ENCODE measurements around the gene PBX3. TPM values are rescaled to one million over a fixed set of nuclear protein-coding genes. Genes with fewer than 3 reads are reported as not detected.

The PBX3 gene
- total RNA-seq, 2 donors from 2014 or later: 37.5 to 46.1 TPM

GRCh38 chr9:125805057-125805456 lies 57.9 kb downstream of the PBX3 start:
- H3K4me1 ChIP-seq (ENCODE audit: control insufficient read depth, insufficient read depth, low read length): no peaks in the 10 kb centered on the region
- no peaks in the 10 kb centered on the region for H3K27me3 Mint-ChIP-seq (ENCODE audit: insufficient read depth)
- peaks cover 2% of the 10 kb centered on the region for H3K36me3 Mint-ChIP-seq (ENCODE audit: low read depth)
- TF ChIP-seq, protein P1, sequence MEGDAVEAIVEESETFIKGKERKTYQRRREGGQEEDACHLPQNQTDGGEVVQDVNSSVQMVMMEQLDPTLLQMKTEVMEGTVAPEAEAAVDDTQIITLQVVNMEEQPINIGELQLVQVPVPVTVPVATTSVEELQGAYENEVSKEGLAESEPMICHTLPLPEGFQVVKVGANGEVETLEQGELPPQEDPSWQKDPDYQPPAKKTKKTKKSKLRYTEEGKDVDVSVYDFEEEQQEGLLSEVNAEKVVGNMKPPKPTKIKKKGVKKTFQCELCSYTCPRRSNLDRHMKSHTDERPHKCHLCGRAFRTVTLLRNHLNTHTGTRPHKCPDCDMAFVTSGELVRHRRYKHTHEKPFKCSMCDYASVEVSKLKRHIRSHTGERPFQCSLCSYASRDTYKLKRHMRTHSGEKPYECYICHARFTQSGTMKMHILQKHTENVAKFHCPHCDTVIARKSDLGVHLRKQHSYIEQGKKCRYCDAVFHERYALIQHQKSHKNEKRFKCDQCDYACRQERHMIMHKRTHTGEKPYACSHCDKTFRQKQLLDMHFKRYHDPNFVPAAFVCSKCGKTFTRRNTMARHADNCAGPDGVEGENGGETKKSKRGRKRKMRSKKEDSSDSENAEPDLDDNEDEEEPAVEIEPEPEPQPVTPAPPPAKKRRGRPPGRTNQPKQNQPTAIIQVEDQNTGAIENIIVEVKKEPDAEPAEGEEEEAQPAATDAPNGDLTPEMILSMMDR (conservative IDR thresholded peaks at IDR 0.05): no peak
- 93 to 100% methylated on average over 1 to 2 of the region's 2 CpGs for WGBS, 2 experiments (ENCODE audit: insufficient coverage in 1 of 2, insufficient read length in 1 of 2)
- H3K27ac ChIP-seq (ENCODE audit: low read depth, low read length): no peak overlapping the region
- H3K9me3 ChIP-seq (ENCODE audit: control insufficient read depth, low read length): no peaks in the 10 kb centered on the region
- H3K4me3 ChIP-seq (ENCODE audit: low read length): no peak overlapping the region
- no peaks in the 10 kb centered on the region for H3K4me1 Mint-ChIP-seq
- no peak overlapping the region for H3K4me3 Mint-ChIP-seq
- peaks cover 14% of the 10 kb centered on the region for H3K36me3 ChIP-seq (ENCODE audit: control insufficient read depth, insufficient read depth, low read length)
- H3K9me3 Mint-ChIP-seq: no peaks in the 10 kb centered on the region
- H3K27ac Mint-ChIP-seq: no peak overlapping the region
- no peak overlapping the region for H3K9ac ChIP-seq (ENCODE audit: extremely low read depth, low read length, poor library complexity, severe bottlenecking)
- no peak for DNase-seq
- no peaks in the 10 kb centered on the region for H3K27me3 ChIP-seq (ENCODE audit: control insufficient read depth, insufficient read depth, low read length, poor library complexity, severe bottlenecking)

- Mint-ChIP-seq H3K4me3 (no peak overlapping the region), H3K4me1 (no peaks in the 10 kb centered on the region), H3K36me3 (ENCODE audit: low read depth) (peaks cover 5% of the 10 kb centered on the region), H3K27ac (no peak overlapping the region), H3K9me3 (no peaks in the 10 kb centered on the region), H3K27me3 (ENCODE audit: insufficient read depth) (no peaks in the 10 kb centered on the region)
- Histone ChIP-seq H3K27ac (ENCODE audit: low read depth, low read length) (no peak overlapping the region), H3K9me3 (ENCODE audit: control insufficient read depth, low read length) (no peaks in the 10 kb centered on the region), H3K4me3 (ENCODE audit: low read length) (no peak overlapping the region), H3K9ac (ENCODE audit: extremely low read depth, low read length, poor library complexity, severe bottlenecking) (no peak overlapping the region), H3K36me3 (ENCODE audit: control insufficient read depth, insufficient read depth, low read length) (peaks cover 14% of the 10 kb centered on the region), H3K27me3 (ENCODE audit: control insufficient read depth, insufficient read depth, low read length, poor library complexity, severe bottlenecking) (no peaks in the 10 kb centered on the region), H3K4me1 (ENCODE audit: control insufficient read depth, insufficient read depth, low read length) (no peaks in the 10 kb centered on the region)
- no peak for DNase-seq
- TF ChIP-seq, protein P1 (conservative IDR thresholded peaks at IDR 0.05): no peak
These were observed 58.4 kb downstream of the PBX3 start for GRCh38 chr9:125805586-125805985.

GRCh38 chr9:125807079-125807478 lies 59.9 kb downstream of the PBX3 start:
- no peaks in the 10 kb centered on the region for H3K4me1 ChIP-seq (ENCODE audit: control insufficient read depth, insufficient read depth, low read length)
- TF ChIP-seq, protein P1 (conservative IDR thresholded peaks at IDR 0.05): no peak
- no peak overlapping the region for H3K27ac ChIP-seq (ENCODE audit: low read depth, low read length)
- no peak overlapping the region for H3K4me3 ChIP-seq (ENCODE audit: low read length)
- DNase-seq: no peak
- no peaks in the 10 kb centered on the region for H3K4me1 Mint-ChIP-seq
- 94 to 100% methylated on average over 2 to 3 of the region's 3 CpGs for WGBS, 2 experiments (ENCODE audit: insufficient coverage in 1 of 2, insufficient read length in 1 of 2)
- H3K36me3 Mint-ChIP-seq (ENCODE audit: low read depth): peaks cover 5% of the 10 kb centered on the region
- no peaks in the 10 kb centered on the region for H3K9me3 Mint-ChIP-seq
- H3K9me3 ChIP-seq (ENCODE audit: control insufficient read depth, low read length): no peaks in the 10 kb centered on the region
- H3K4me3 Mint-ChIP-seq: no peak overlapping the region
- no peaks in the 10 kb centered on the region for H3K27me3 Mint-ChIP-seq (ENCODE audit: insufficient read depth)
- peaks cover 4% of the 10 kb centered on the region for H3K36me3 ChIP-seq (ENCODE audit: control insufficient read depth, insufficient read depth, low read length)
- H3K27me3 ChIP-seq (ENCODE audit: control insufficient read depth, insufficient read depth, low read length, poor library complexity, severe bottlenecking): no peaks in the 10 kb centered on the region
- H3K9ac ChIP-seq (ENCODE audit: extremely low read depth, low read length, poor library complexity, severe bottlenecking): no peak overlapping the region
- no peak overlapping the region for H3K27ac Mint-ChIP-seq
